ENCODE results near the gene LINGO1. TPM values are rescaled to one million over a fixed set of nuclear protein-coding genes. Genes with fewer than 3 reads are reported as not detected.

Gene LINGO1
- total RNA-seq, 6 experiments from 2014 or later, result 0.31 to 1.2 (median 0.39) TPM

DNA sequence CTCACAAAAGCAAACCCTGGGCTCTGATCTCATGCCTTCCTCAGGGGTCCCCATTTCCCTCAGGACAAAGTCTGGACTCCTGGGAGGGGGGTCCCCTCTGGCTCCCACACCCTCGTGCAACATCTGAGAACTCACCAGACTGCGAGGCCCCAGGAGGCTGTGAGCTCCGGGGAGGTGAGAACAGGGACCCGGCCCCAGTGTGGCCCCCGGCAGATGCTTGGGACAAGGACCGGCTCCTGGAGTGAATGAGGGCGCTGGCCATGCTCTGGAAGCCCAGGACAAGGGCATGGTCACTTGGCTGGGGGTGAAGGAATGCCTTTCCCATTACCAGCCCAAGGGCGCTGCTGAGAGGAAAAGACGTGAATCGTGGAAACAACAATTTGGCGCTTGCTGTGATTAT is 48.0 kb downstream of the LINGO1 start:
- H3K27me3 ChIP-seq, result no peaks in the 10 kb centered on the region
- no peak overlapping the region for H3K4me3 ChIP-seq
- no peaks in the 10 kb centered on the region for H3K36me3 ChIP-seq
- no peaks in the 10 kb centered on the region for H3K4me1 ChIP-seq
- TF ChIP-seq POLR2A (IDR thresholded peaks at IDR 0.05) (no peak), CTCF (IDR thresholded peaks at IDR 0.05) (no peak)
- DNase-seq (no peak), ATAC-seq (no peak)
- intact Hi-C loops (cut with DNase I), result no loop called here
- no peak overlapping the region for H3K27ac ChIP-seq
- 60% methylated on average over 2 of the region's 11 CpGs for WGBS (ENCODE audit: insufficient coverage, low coverage, low lambda C conversion rate, missing lambda C conversion rate)
- no peaks in the 10 kb centered on the region for H3K9me3 ChIP-seq

GRCh38 chr15:77584201-77584600 is 48.5 kb downstream of the LINGO1 start:
- no peaks in the 10 kb centered on the region for H3K4me1 ChIP-seq
- intact Hi-C loops (cut with DNase I), result no loop called here
- DNase-seq (no peak), ATAC-seq (no peak)
- H3K4me3 ChIP-seq, result no peak overlapping the region
- 22% methylated on average over 4 of the region's 7 CpGs for WGBS (ENCODE audit: insufficient coverage, low coverage, low lambda C conversion rate, missing lambda C conversion rate)
- H3K36me3 ChIP-seq, result no peaks in the 10 kb centered on the region
- H3K9me3 ChIP-seq, result no peaks in the 10 kb centered on the region
- TF ChIP-seq POLR2A (IDR thresholded peaks at IDR 0.05) (no peak), CTCF (IDR thresholded peaks at IDR 0.05) (no peak)
- H3K27me3 ChIP-seq, result no peaks in the 10 kb centered on the region
- H3K27ac ChIP-seq, result no peak overlapping the region

- Histone ChIP-seq H3K4me3 (no peak overlapping the region), H3K36me3 (no peaks in the 10 kb centered on the region), H3K4me1 (no peaks in the 10 kb centered on the region), H3K27me3 (no peaks in the 10 kb centered on the region), H3K27ac (no peak overlapping the region), H3K9me3 (no peaks in the 10 kb centered on the region)
- intact Hi-C loops (cut with DNase I), result no loop called here
- ATAC-seq (no peak), DNase-seq (no peak)
- 83% methylated on average over 1 of the region's 5 CpGs for WGBS (ENCODE audit: insufficient coverage, low coverage, low lambda C conversion rate, missing lambda C conversion rate)
- no peak for TF ChIP-seq CTCF (IDR thresholded peaks at IDR 0.05)
- no peak for TF ChIP-seq POLR2A (IDR thresholded peaks at IDR 0.05)
These were observed 49.9 kb downstream of the LINGO1 start for GRCh38 chr15:77582763-77583162.

DNA sequence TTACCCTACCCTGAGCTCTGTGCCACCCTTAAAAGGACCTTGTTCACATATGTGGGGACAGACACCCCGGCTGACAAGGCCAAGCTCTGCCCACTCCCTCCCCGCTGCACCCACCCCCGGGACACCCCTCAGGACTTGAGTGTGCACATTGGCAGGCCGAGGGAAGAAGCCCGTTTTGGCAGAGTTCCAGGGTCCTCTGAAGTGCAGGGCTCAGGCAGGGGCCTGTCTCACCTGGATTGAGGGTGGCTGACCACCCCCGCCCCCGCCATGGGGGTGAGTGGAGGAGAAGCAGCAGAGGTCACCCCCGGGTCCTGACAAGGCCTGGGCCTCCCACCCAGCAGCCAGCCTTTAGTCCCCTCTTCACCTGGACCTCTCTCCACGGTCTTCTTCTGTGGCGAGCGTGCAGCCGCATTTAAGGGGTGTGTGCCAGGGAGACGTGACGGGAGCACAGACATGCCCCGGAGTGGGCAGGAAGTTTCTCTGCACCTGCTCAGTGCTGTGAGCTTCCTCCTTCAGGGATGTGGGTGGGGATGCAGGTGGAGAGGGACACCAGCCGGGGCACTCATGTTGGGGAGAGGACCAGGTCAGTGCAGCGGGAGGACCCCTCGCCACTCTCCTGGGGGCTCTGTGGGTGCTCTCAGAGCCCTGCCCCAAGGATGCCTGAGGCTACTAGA is 50.7 kb downstream of the LINGO1 start:
- Histone ChIP-seq H3K4me1 (no peaks in the 10 kb centered on the region), H3K9me3 (no peaks in the 10 kb centered on the region), H3K4me3 (no peak overlapping the region), H3K36me3 (no peaks in the 10 kb centered on the region), H3K27ac (no peak overlapping the region), H3K27me3 (no peaks in the 10 kb centered on the region)
- DNase-seq (no peak), ATAC-seq (no peak)
- no peak for TF ChIP-seq CTCF (IDR thresholded peaks at IDR 0.05)
- TF ChIP-seq POLR2A (IDR thresholded peaks at IDR 0.05), result no peak
- intact Hi-C loops (cut with DNase I), result no loop called here
- no CpG with 5 or more reads among the region's 18 CpGs for WGBS (ENCODE audit: insufficient coverage, low coverage, low lambda C conversion rate, missing lambda C conversion rate)

Data from right lobe of liver (tissue), 6 donors.